Neutrophil (primary cell): Measurements from ENCODE around the gene PTH1R.

Experiments
- H3K27ac ChIP-seq: fragments of 200-600 bp; sonication (generic); 2 replicates; pipeline ENCODE4 v1.5.1; 2016; ENCODE audit warnings: mild to moderate bottlenecking, moderate library complexity
- H3K27me3 ChIP-seq: fragments of 200-600 bp; sonication (generic); 2 replicates; pipeline ENCODE4 v1.6.0; 2016; ENCODE audit warnings: mild to moderate bottlenecking
- H3K36me3 ChIP-seq: fragments of 200-600 bp; sonication (generic); 2 replicates; pipeline ENCODE4 v1.5.1; 2017
- H3K4me1 ChIP-seq, 2 experiments: fragments of 200-600 bp in 1 of 2; sonication (generic) in 1 of 2; 1 replicate in 1 of 2; 2 replicates in 1 of 2; pipeline versions ENCODE4 v1.5.1 to v1.6.1; 2013 to 2016; ENCODE audit warnings: low read depth in 1 of 2, low read length in 1 of 2, mild to moderate bottlenecking in 1 of 2, moderate library complexity in 1 of 2; ENCODE audit not compliant: control insufficient read depth in 1 of 2, insufficient read depth in 1 of 2
- H3K4me3 ChIP-seq, 2 experiments: fragments of 200-600 bp in 1 of 2; sonication (generic) in 1 of 2; 1 replicate in 1 of 2; 2 replicates in 1 of 2; pipeline ENCODE4 v1.5.1; 2013 to 2016; ENCODE audit warnings: low read depth in 1 of 2, low read length in 1 of 2, mild to moderate bottlenecking in 1 of 2, moderate library complexity in 1 of 2
- H3K9me3 ChIP-seq: fragments of 200-600 bp; sonication (generic); 2 replicates; pipeline ENCODE4 v1.5.1; 2016
- CTCF ChIP-seq: fragments of 200-600 bp; sonication (generic); IDR thresholded peaks from 2 replicates; pipeline ENCODE4 v1.5.1; 2016; ENCODE audit warnings: antibody characterized with exemption

PTH1R gene

GRCh38 chr3:46850468-46850779 is 27.1 kb upstream of the PTH1R start:
- no peak for TF ChIP-seq CTCF
- no peaks in the 10 kb centered on the region for H3K36me3 ChIP-seq
- peaks cover 32% of the 10 kb centered on the region for H3K27me3 ChIP-seq
- H3K9me3 ChIP-seq: no peaks in the 10 kb centered on the region
- H3K4me1 ChIP-seq: peaks cover 5 to 11% of the 10 kb centered on the region in 2 experiments
- H3K4me3 ChIP-seq: no peak overlapping the region
- no peak overlapping the region for H3K27ac ChIP-seq

- H3K27ac ChIP-seq: no peak overlapping the region
- TF ChIP-seq CTCF: no peak
- H3K9me3 ChIP-seq: no peaks in the 10 kb centered on the region
- no peak overlapping the region for H3K4me3 ChIP-seq
- peaks cover 20% of the 10 kb centered on the region for H3K27me3 ChIP-seq
- H3K36me3 ChIP-seq: no peaks in the 10 kb centered on the region
- H3K4me1 ChIP-seq: no peaks in the 10 kb centered on the region
Measured at GRCh38 chr3:46851364-46852333, 25.9 kb upstream of the PTH1R start.

GRCh38 chr3:46852334-46852720 is 25.2 kb upstream of the PTH1R start:
- H3K36me3 ChIP-seq: no peaks in the 10 kb centered on the region
- no peak overlapping the region for H3K27ac ChIP-seq
- H3K9me3 ChIP-seq: no peaks in the 10 kb centered on the region
- no peak for TF ChIP-seq CTCF
- no peak overlapping the region for H3K4me3 ChIP-seq
- H3K27me3 ChIP-seq: peaks cover 13% of the 10 kb centered on the region
- no peaks in the 10 kb centered on the region for H3K4me1 ChIP-seq

GRCh38 chr3:46852839-46853355 is 24.6 kb upstream of the PTH1R start:
- TF ChIP-seq CTCF: no peak
- Histone ChIP-seq H3K27me3 (peaks cover 7% of the 10 kb centered on the region), H3K9me3 (no peaks in the 10 kb centered on the region)

GRCh38 chr3:46853441-46854415 is 23.8 kb upstream of the PTH1R start:
- no peaks in the 10 kb centered on the region for H3K36me3 ChIP-seq
- H3K27me3 ChIP-seq: no peaks in the 10 kb centered on the region
- no peak overlapping the region for H3K27ac ChIP-seq
- no peaks in the 10 kb centered on the region for H3K9me3 ChIP-seq
- no peak overlapping the region for H3K4me3 ChIP-seq
- H3K4me1 ChIP-seq: no peaks in the 10 kb centered on the region
- TF ChIP-seq CTCF: no peak

More at GRCh38 chr3:46852839-46853355, 24.6 kb upstream of the PTH1R start:
- H3K4me1 ChIP-seq: no peaks in the 10 kb centered on the region
- H3K36me3 ChIP-seq: no peaks in the 10 kb centered on the region
- H3K27ac ChIP-seq: no peak overlapping the region
- no peak overlapping the region for H3K4me3 ChIP-seq
